GM12878 (cell line): ENCODE measurements around the gene NAA38. TPM values are rescaled to one million over a fixed set of nuclear protein-coding genes. Genes with fewer than 3 reads are reported as not detected.
A peak's percentile ranks its signal among the peaks of the same experiment; 100 is the strongest.

Source experiments
- ATAC-seq: fragments of 200-7000 bp; cut with Tn5 transposase; 3 replicates; pipeline ENCODE4 v1.9.1; 2020; ENCODE audit warnings: mild to moderate bottlenecking, moderate library complexity
- BruUV-seq: library from RNA; stranded (reverse); fragments of 400-500 nt; replicated peaks from 2 replicates; lab custom pipeline; 2021; lab: Mats Ljungman, UMichigan
- CTCF ChIA-PET: fragments of 300-600 bp; sonication (Branson Sonifier 250); formaldehyde crosslinking; extraction: SDS; loops from one replicate; lab custom pipeline; 2021; ENCODE audit warnings: inconsistent platforms; lab: Yijun Ruan, JAX
- POLR2A ChIA-PET: fragments of 350-600 bp; formaldehyde crosslinking; extraction: SDS; loops from one replicate; lab custom pipeline; 2021; ENCODE audit warnings: inconsistent platforms; lab: Charles Lee
- RAD21 ChIA-PET: fragments of 300-600 bp; sonication (Branson Sonifier 250); formaldehyde crosslinking; loops from one replicate; lab custom pipeline; 2023; ENCODE audit warnings: antibody characterized with exemption; ENCODE audit not compliant: unreplicated experiment; lab: Charles Lee
- SMC1A ChIA-PET: fragments of 300-600 bp; sonication (Branson Sonifier 250); formaldehyde crosslinking; loops from one replicate; lab custom pipeline; 2023; ENCODE audit not compliant: unreplicated experiment, uncharacterized antibody; lab: Charles Lee
- DNase-seq: peaks from one replicate; pipeline ENCODE4 v3.0.0-alpha.2; 2011; ENCODE audit warnings: low read depth, low spot score
- FAIRE-seq: peaks from 3 replicates; lab custom pipeline; 2011; peaks lifted over from hg19 to GRCh38; lab: Jason Lieb, UNC
- H2AFZ ChIP-seq: 2 replicates; pipeline ENCODE4 v1.6.0; 2011; ENCODE audit warnings: low read depth, low read length, control low read depth; ENCODE audit not compliant: control insufficient read depth
- H3K27ac ChIP-seq: 2 replicates; pipeline ENCODE4 v1.5.1; 2011; ENCODE audit warnings: control low read depth; ENCODE audit not compliant: control insufficient read depth, insufficient read depth
- H3K27me3 ChIP-seq, 2 experiments: replicated peaks in 1 of 2; 2 replicates each; pipeline versions ENCODE4 v1.6.0 to v1.6.1; 2011; ENCODE audit warnings: low read length in 1 of 2; ENCODE audit not compliant: control insufficient read depth in 2 of 2, insufficient read depth in 2 of 2
- H3K36me3 ChIP-seq, 2 experiments: 2 replicates each; pipeline ENCODE4 v1.5.1; 2011; ENCODE audit warnings: low read length in 1 of 2; ENCODE audit not compliant: control insufficient read depth in 2 of 2, insufficient read depth in 2 of 2
- H3K4me1 ChIP-seq: 2 replicates; pipeline ENCODE4 v1.6.1; 2011; ENCODE audit warnings: mild to moderate bottlenecking, low read length, moderate library complexity, mixed read lengths; ENCODE audit not compliant: control insufficient read depth, insufficient read depth
- H3K4me2 ChIP-seq: 2 replicates; pipeline ENCODE4 v1.6.0; 2011; ENCODE audit warnings: control low read depth; ENCODE audit not compliant: control insufficient read depth, insufficient read depth
- H3K4me3 ChIP-seq: fragments of 200-600 bp; sonication (generic); 2 replicates; pipeline ENCODE4 v1.5.1; 2016
- H3K79me2 ChIP-seq: 2 replicates; pipeline ENCODE4 v1.6.0; 2011; ENCODE audit warnings: low read length; ENCODE audit not compliant: control insufficient read depth, insufficient read depth
- H3K9ac ChIP-seq: 2 replicates; pipeline ENCODE4 v1.8.0; 2011; ENCODE audit warnings: low read length, control low read depth, mixed read lengths; ENCODE audit not compliant: control insufficient read depth, insufficient read depth
- H3K9me3 ChIP-seq: replicated peaks from 3 replicates; pipeline ENCODE4 v1.5.1; 2011; ENCODE audit warnings: mild to moderate bottlenecking, low read length; ENCODE audit not compliant: control insufficient read depth, insufficient read depth
- H4K20me1 ChIP-seq: 2 replicates; pipeline ENCODE4 v1.6.0; 2011; ENCODE audit not compliant: control insufficient read depth, insufficient read depth
- BACH1 ChIP-seq: fragments of 450-650 bp; IDR thresholded peaks from 2 replicates; pipeline ENCODE4 v1.6.1; 2017; ENCODE audit warnings: mild to moderate bottlenecking, borderline replicate concordance
- CEBPB ChIP-seq, 2 experiments: fragments of 150-350 bp in 1 of 2; IDR thresholded peaks; 2 replicates each; pipeline ENCODE4 v1.6.1; 2012 to 2014; ENCODE audit warnings: low read depth in 2 of 2, low read length in 2 of 2, borderline replicate concordance in 1 of 2, inconsistent platforms in 1 of 2
- CREB1 ChIP-seq: IDR thresholded peaks from 2 replicates; pipeline ENCODE4 v1.6.1; 2012; ENCODE audit warnings: low read depth, mild to moderate bottlenecking, inconsistent platforms
- NFIC ChIP-seq: IDR thresholded peaks from 2 replicates; pipeline ENCODE4 v1.6.1; 2012; ENCODE audit warnings: low read depth, mild to moderate bottlenecking, inconsistent platforms, low read length, moderate library complexity
- SIX5 ChIP-seq: IDR thresholded peaks from 2 replicates; pipeline ENCODE4 v1.6.1; 2011; ENCODE audit warnings: mild to moderate bottlenecking, low read depth, low read length, moderate library complexity; ENCODE audit not compliant: severe bottlenecking
- SP1 ChIP-seq: IDR thresholded peaks from one replicate; pipeline ENCODE4 v1.6.1; 2011; ENCODE audit warnings: low read depth, low read length
- STAT1 ChIP-seq: fragments of 450-650 bp; conservative IDR thresholded peaks from 2 replicates; pipeline ENCODE4 v1.6.1; 2014; ENCODE audit warnings: antibody characterized with exemption, mild to moderate bottlenecking
- WGBS: methylation state at CpG from one replicate; pipeline ENCODE4 v1.1.6; 2016; ENCODE audit warnings: low lambda C conversion rate; ENCODE audit not compliant: insufficient replicate concordance, insufficient coverage; ENCODE audit errors: missing lambda C conversion rate; 5-methylcytosine and 5-hydroxymethylcytosine counted together
- in situ Hi-C: fragments of 300-500 bp; cut with MboI; formaldehyde crosslinking; loops from 9 replicates; pipeline ENCODE4 v1.14.3; 2018; ENCODE audit warnings: mixed read lengths
- intact Hi-C: fragments of 100-400 bp; cut with micrococcal nuclease; formaldehyde crosslinking; loops from one replicate; pipeline ENCODE4 v1.14.2; 2022; ENCODE audit not compliant: unreplicated experiment
- polyA plus RNA-seq, 11 experiments: library from polyadenylated mRNA; depleted of rRNA in 4 of 11; unstranded in 6 of 11; stranded (reverse) in 5 of 11; fragments of >200 nt; fragmentation: Nextera tagmentation in 4 of 11; fragmentation: Illumina TruSeq in 1 of 11; extraction: Ambion mirVana in 4 of 11; extraction: Trizol in 1 of 11; gene quantifications; 1 replicate in 1 of 11; 2 replicates in 10 of 11; pipeline versions ENCODE4 v1.2.1 to v1.2.3, GENCODE V29; 2011 to 2016; ENCODE audit warnings: inconsistent platforms in 2 of 11, missing spikeins in 2 of 11, low read depth in 1 of 11
- total RNA-seq, 4 experiments: library from RNA; depleted of rRNA in 3 of 4; stranded (reverse); fragments of >200 nt in 3 of 4; fragmentation: Illumina TruSeq in 1 of 4; extraction: Trizol in 1 of 4; gene quantifications; 2 replicates each; pipeline versions ENCODE4 v1.2.1 to v1.2.3, GENCODE V29; 2013 to 2021
- TF ChIP-seq, protein P1 (sequence below): fragments of 150-350 bp; IDR thresholded peaks from 2 replicates; pipeline ENCODE4 v1.6.1; 2014; ENCODE audit warnings: mild to moderate bottlenecking, low read depth, low read length
- TF ChIP-seq, protein P2 (sequence below): fragments of 450-650 bp; IDR thresholded peaks from 2 replicates; pipeline ENCODE4 v1.6.1; 2017; ENCODE audit warnings: mild to moderate bottlenecking, moderate library complexity

Gene NAA38
- total and polyA plus RNA-seq, 10 of the 15 experiments (the other 5 are each of a cell fraction or from before 2014, with no cell fraction given): 31.5 to 337 (median 215) TPM

GRCh38 chr17:7856011-7856810, 1.1 kb downstream of the NAA38 start (continued):
- TF ChIP-seq STAT1 (no peak), NFIC (no peak)
- TF ChIP-seq, protein P1, sequence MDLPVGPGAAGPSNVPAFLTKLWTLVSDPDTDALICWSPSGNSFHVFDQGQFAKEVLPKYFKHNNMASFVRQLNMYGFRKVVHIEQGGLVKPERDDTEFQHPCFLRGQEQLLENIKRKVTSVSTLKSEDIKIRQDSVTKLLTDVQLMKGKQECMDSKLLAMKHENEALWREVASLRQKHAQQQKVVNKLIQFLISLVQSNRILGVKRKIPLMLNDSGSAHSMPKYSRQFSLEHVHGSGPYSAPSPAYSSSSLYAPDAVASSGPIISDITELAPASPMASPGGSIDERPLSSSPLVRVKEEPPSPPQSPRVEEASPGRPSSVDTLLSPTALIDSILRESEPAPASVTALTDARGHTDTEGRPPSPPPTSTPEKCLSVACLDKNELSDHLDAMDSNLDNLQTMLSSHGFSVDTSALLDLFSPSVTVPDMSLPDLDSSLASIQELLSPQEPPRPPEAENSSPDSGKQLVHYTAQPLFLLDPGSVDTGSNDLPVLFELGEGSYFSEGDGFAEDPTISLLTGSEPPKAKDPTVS: no peak

DNA sequence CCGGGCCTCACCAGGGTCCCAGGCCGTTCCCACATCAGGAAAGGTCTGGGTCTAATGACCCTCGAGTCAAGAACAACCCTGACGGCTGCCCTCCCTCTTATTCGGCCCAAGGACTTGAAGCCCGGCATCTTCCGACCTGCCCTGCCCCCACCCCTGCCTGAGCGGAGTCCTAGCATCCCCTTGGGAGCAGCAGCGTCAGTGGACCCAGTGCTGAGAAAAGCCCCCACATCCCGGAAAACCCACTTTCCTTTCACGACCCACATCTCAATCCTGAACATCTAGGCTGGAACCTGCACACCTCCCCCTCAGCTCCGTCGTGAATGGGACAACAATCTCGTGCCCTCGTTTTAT, 1.7 kb downstream of the NAA38 start:
- no TSS peak for BruUV-seq
- FAIRE-seq (no peak), DNase-seq (no peak), ATAC-seq (no peak)
- Histone ChIP-seq H3K4me3 (peak overlapping the region; percentile 96), H3K4me2 (peak overlapping the region; percentile 92), H3K9me3 (no peaks in the 10 kb centered on the region), H3K27me3 (no peaks in the 10 kb centered on the region), H2AFZ (no peak overlapping the region), H3K4me1 (peaks cover 30% of the 10 kb centered on the region), H3K79me2 (peaks cover 17% of the 10 kb centered on the region), H3K36me3 (peaks cover 8 to 12% of the 10 kb centered on the region in 2 experiments), H3K9ac (peak overlapping the region; percentile 86; the same call in 1 of the 2 replicates), H4K20me1 (no peaks in the 10 kb centered on the region; the same call in 1 of the 2 replicates), H3K27ac (no peak overlapping the region; the same call in 1 of the 2 replicates)
- ChIA-PET RAD21 (interaction anchor here (0.6 to 3.1 kb wide), 3 partner anchors 12 to 134 kb away, joined by 3 to 44 read pairs (median 16); partner anchors contain the start of gene KDM6B), CTCF (interaction anchor here (1.0 to 2.6 kb wide), 6 partner anchors 16 to 202 kb away, joined by 4 to 28 read pairs (median 16); no protein-coding TSS in a partner anchor), SMC1A (interaction anchor here (0.6 to 0.8 kb wide), 2 partner anchors 11 to 16 kb away, joined by 3 read pairs; no protein-coding TSS in a partner anchor), POLR2A (interaction anchor here (0.5 to 1.9 kb wide), 3 partner anchors 11 to 82 kb away, joined by 3 to 6 read pairs (median 3); no protein-coding TSS in a partner anchor)
- TF ChIP-seq CEBPB (IDR thresholded peaks at IDR 0.05; ENCODE audit: borderline replicate concordance in 1 of 2, low read depth in 2 of 2, low read length in 2 of 2): no peak
- TF ChIP-seq BACH1: no peak
- no peak for TF ChIP-seq SP1
- TF ChIP-seq, protein P2, sequence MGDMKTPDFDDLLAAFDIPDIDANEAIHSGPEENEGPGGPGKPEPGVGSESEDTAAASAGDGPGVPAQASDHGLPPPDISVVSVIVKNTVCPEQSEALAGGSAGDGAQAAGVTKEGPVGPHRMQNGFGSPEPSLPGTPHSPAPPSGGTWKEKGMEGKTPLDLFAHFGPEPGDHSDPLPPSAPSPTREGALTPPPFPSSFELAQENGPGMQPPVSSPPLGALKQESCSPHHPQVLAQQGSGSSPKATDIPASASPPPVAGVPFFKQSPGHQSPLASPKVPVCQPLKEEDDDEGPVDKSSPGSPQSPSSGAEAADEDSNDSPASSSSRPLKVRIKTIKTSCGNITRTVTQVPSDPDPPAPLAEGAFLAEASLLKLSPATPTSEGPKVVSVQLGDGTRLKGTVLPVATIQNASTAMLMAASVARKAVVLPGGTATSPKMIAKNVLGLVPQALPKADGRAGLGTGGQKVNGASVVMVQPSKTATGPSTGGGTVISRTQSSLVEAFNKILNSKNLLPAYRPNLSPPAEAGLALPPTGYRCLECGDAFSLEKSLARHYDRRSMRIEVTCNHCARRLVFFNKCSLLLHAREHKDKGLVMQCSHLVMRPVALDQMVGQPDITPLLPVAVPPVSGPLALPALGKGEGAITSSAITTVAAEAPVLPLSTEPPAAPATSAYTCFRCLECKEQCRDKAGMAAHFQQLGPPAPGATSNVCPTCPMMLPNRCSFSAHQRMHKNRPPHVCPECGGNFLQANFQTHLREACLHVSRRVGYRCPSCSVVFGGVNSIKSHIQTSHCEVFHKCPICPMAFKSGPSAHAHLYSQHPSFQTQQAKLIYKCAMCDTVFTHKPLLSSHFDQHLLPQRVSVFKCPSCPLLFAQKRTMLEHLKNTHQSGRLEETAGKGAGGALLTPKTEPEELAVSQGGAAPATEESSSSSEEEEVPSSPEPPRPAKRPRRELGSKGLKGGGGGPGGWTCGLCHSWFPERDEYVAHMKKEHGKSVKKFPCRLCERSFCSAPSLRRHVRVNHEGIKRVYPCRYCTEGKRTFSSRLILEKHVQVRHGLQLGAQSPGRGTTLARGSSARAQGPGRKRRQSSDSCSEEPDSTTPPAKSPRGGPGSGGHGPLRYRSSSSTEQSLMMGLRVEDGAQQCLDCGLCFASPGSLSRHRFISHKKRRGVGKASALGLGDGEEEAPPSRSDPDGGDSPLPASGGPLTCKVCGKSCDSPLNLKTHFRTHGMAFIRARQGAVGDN: no peak
- TF ChIP-seq CREB1: no peak
- TF ChIP-seq SIX5: no peak
- intact Hi-C loops (loop anchor here (2.0 to 5.0 kb wide), 4 partner anchors 13 to 201 kb away; partner anchors contain the start of genes TP53 and WRAP53), in situ Hi-C loops (no loop called here)
- WGBS: 37% methylated on average over 15 of the region's 15 CpGs
